ENCODE data around the gene FTMT. TPM values are rescaled to one million over a fixed set of nuclear protein-coding genes. Genes with fewer than 3 reads are reported as not detected.
"Not testable (repeated sequence)": the region's sequence is repeated elsewhere in the genome, so short reads cannot be mapped to it uniquely, and the experiment has no call there.

The FTMT gene
- total RNA-seq, result not detected

GRCh38 chr5:121851643-121852574 lies at the start of gene FTMT:
Gene FTMT, plus strand, starts transcription at chr5:121851882. Its CDS starts 82 bp downstream, at chr5:121851964.
- Histone ChIP-seq H3K27me3 (no peaks in the 10 kb centered on the region), H3K4me1 (no peaks in the 10 kb centered on the region), H3K9me3 (no peaks in the 10 kb centered on the region), H3K4me3 (no peak within 1 kb of the TSS), H3K27ac (no peak within 1 kb of the TSS), H3K36me3 (no peaks in the 10 kb centered on the region)
- intact Hi-C loops (cut with DNase I), result no loop called here
- DNase-seq (ENCODE audit: low spot score in 2 of 2), result no peak
- no peak for TF ChIP-seq CTCF (IDR thresholded peaks at IDR 0.05)

DNA sequence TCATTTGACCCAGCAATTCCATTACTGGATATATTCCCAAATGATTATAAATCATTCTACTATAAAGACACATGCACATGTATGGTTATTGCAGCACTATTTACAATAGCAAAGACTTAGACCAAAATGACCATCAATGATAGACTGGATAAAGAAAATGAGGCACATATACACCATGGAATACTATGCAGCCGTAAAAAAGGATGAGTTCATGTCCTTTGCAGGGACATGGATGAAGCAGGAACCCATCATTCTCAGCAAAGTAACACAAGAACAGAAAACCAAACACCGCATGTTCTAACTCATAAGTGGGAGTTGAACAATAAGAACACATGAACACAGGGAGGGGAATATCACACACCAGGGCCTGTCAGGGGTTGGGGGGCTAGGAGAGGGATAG lies 46.4 kb upstream of the FTMT start:
- H3K36me3 ChIP-seq; H3K4me1 ChIP-seq; H3K9me3 ChIP-seq; H3K4me3 ChIP-seq; H3K27me3 ChIP-seq; H3K27ac ChIP-seq; DNase-seq (ENCODE audit: low spot score in 2 of 2); intact Hi-C loops (cut with DNase I): not testable (repeated sequence)

DNA sequence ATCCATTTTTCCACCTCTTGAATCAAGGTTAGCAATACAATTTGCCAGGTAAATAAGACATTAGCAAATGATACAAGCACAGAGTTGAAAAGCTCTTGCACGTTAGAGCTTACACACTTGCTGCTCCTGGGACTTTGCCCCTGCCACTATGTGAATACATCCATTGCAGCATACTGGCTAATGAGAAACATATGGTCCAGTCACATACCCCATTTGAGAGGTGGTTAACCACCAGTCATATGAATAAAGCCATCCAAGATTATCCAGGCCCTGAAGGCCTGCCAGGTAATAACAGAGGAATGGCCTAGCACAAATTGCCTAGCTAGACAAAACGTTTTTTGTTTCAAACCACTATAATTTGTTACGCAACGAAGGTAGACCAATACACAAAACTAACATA lies 45.8 kb upstream of the FTMT start:
- Histone ChIP-seq H3K36me3 (no peaks in the 10 kb centered on the region), H3K27ac (no peak overlapping the region), H3K9me3 (no peaks in the 10 kb centered on the region), H3K27me3 (no peaks in the 10 kb centered on the region), H3K4me1 (no peaks in the 10 kb centered on the region), H3K4me3 (no peak overlapping the region)
- no peak for DNase-seq (ENCODE audit: low spot score in 2 of 2)
- TF ChIP-seq CTCF (IDR thresholded peaks at IDR 0.05), result no peak
- intact Hi-C loops (cut with DNase I), result no loop called here

DNA sequence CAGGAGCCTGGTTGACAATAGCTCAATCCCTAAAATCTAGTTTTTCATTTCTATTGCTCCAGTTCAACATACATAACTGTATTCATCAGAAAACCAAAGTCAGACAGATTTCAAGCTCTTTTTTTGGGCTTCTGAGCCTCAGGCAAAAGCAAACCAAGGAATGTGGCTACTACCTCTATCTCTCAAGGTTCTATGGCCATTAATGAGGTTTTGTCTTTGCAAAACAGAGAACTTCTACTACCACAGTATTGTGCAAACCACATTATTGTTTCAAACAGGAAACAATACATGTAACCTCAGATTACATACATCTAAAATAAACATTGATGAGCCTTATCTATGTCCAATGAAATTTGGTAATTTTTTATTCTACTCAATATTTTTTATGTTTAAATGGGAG lies 35.5 kb upstream of the FTMT start:
- no peak for DNase-seq (ENCODE audit: low spot score in 2 of 2)
- Histone ChIP-seq H3K27ac (no peak overlapping the region), H3K36me3 (no peaks in the 10 kb centered on the region), H3K9me3 (no peaks in the 10 kb centered on the region), H3K4me1 (no peaks in the 10 kb centered on the region), H3K4me3 (no peak overlapping the region), H3K27me3 (no peaks in the 10 kb centered on the region)
- no peak for TF ChIP-seq CTCF (IDR thresholded peaks at IDR 0.05)
- intact Hi-C loops (cut with DNase I), result no loop called here

GRCh38 chr5:121819682-121820261 lies 31.9 kb upstream of the FTMT start:
- Histone ChIP-seq H3K4me1 (no peaks in the 10 kb centered on the region), H3K9me3 (no peaks in the 10 kb centered on the region), H3K27ac (no peak overlapping the region), H3K27me3 (no peaks in the 10 kb centered on the region), H3K4me3 (no peak overlapping the region), H3K36me3 (no peaks in the 10 kb centered on the region)
- intact Hi-C loops (cut with DNase I), result no loop called here
- DNase-seq (ENCODE audit: low spot score in 2 of 2), result no peak
- no peak for TF ChIP-seq CTCF (IDR thresholded peaks at IDR 0.05)

DNA sequence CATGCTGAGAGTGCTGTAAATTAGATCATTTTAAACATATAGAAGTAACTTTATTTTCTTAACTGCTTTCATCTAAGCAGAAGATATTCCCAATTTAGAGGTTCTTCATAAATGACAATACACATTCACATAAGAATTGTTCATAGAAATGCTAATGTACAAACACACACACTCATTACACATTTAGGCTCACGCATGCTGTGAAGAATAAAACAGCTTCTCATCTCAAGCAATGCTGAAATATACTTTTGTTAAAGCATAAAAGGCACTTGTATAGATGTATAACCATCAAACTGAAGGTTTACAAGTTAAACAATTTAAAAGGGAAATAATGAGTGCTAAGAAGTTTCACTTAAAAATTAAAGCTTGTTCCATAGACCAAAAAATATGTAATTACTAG lies 18.1 kb upstream of the FTMT start:
- no peaks in the 10 kb centered on the region for H3K27me3 ChIP-seq
- DNase-seq (ENCODE audit: low spot score in 2 of 2), result no peak
- H3K4me1 ChIP-seq, result no peaks in the 10 kb centered on the region
- H3K9me3 ChIP-seq, result no peaks in the 10 kb centered on the region
- no peak for TF ChIP-seq CTCF (IDR thresholded peaks at IDR 0.05)
- no peak overlapping the region for H3K4me3 ChIP-seq
- no peak overlapping the region for H3K27ac ChIP-seq
- intact Hi-C loops (cut with DNase I), result no loop called here
- no peaks in the 10 kb centered on the region for H3K36me3 ChIP-seq

Data from ascending aorta (tissue), 2 donors.